T-helper 9 cell (primary cell): ENCODE data around the gene ZNRF1.
A peak's percentile ranks its signal among the peaks of the same experiment; 100 is the strongest.
"Not testable (repeated sequence)": the region's sequence is repeated elsewhere in the genome, so short reads cannot be mapped to it uniquely, and the experiment has no call there.

ENCODE experiments used
- DNase-seq: peaks from one replicate; pipeline ENCODE4 v3.0.0-alpha.2; 2020

Gene ZNRF1

GRCh38 chr16:75114946-75115825 lies 116.4 kb downstream of the ZNRF1 start:
- DNase-seq: no peak

- no peak for DNase-seq
These were observed 117.5 kb downstream of the ZNRF1 start, which contains the start of gene LDHD for GRCh38 chr16:75116081-75116910. Gene LDHD, minus strand, starts transcription at chr16:75116780. Its CDS starts 60 bp downstream, at chr16:75116720.

- no peak for DNase-seq
These were observed 118.1 kb downstream of the ZNRF1 start for GRCh38 chr16:75116911-75117245.

- DNase-seq: no peak
These were observed 120.2 kb downstream of the ZNRF1 start for GRCh38 chr16:75118943-75119539.

GRCh38 chr16:75120253-75120652 lies 121.4 kb downstream of the ZNRF1 start:
- no peak for DNase-seq

GRCh38 chr16:75121949-75122568 lies 123.2 kb downstream of the ZNRF1 start:
- no peak for DNase-seq

GRCh38 chr16:75122609-75123008 lies 123.8 kb downstream of the ZNRF1 start:
- DNase-seq: no peak

- DNase-seq: no peak
These were observed 129.0 kb downstream of the ZNRF1 start for GRCh38 chr16:75127713-75128415.

GRCh38 chr16:75129421-75130149 lies 130.8 kb downstream of the ZNRF1 start:
- DNase-seq: not testable (repeated sequence)

- DNase-seq: no peak
These were observed 131.4 kb downstream of the ZNRF1 start for GRCh38 chr16:75130150-75130771.

- DNase-seq: no peak
These were observed 132.3 kb downstream of the ZNRF1 start for GRCh38 chr16:75131081-75131480.

GRCh38 chr16:75138233-75138632 lies 139.4 kb downstream of the ZNRF1 start:
- no peak for DNase-seq

GRCh38 chr16:75138636-75139035 lies 139.8 kb downstream of the ZNRF1 start:
- DNase-seq: no peak

GRCh38 chr16:75139498-75139897 lies 140.7 kb downstream of the ZNRF1 start:
- no peak for DNase-seq

GRCh38 chr16:75143941-75144340 lies 145.1 kb downstream of the ZNRF1 start:
- DNase-seq: no peak

- DNase-seq: no peak
These were observed 149.1 kb downstream of the ZNRF1 start for GRCh38 chr16:75147968-75148310.

GRCh38 chr16:75148311-75149195 lies 149.7 kb downstream of the ZNRF1 start, which contains the start of gene ZFP1:
Gene ZFP1, plus strand, starts transcription at chr16:75148524. Its CDS starts 4,428 bp downstream, at chr16:75152952.
- peak; percentile 94 for DNase-seq

- DNase-seq: no peak
These were observed 153.0 kb downstream of the ZNRF1 start for GRCh38 chr16:75151798-75152197.

GRCh38 chr16:75152635-75153034 lies 153.8 kb downstream of the ZNRF1 start:
- no peak for DNase-seq

- no peak for DNase-seq
These were observed 161.6 kb downstream of the ZNRF1 start for GRCh38 chr16:75160386-75160785.
